Activated CD8-positive, alpha-beta T cell treated with anti-CD3 and anti-CD28 coated beads for 36 hours (primary cell): ENCODE results near the gene KIZ. TPM values are rescaled to one million over a fixed set of nuclear protein-coding genes. Genes with fewer than 3 reads are reported as not detected.

Experiments
- ATAC-seq: fragments of 200-7000 bp; cut with Tn5 transposase; one replicate; pipeline ENCODE4 v1.10.0; 2021; ENCODE audit warnings: mild to moderate bottlenecking, moderate library complexity
- CTCF ChIA-PET: fragments of 350-600 bp; sonication (Branson Sonifier 250); formaldehyde crosslinking; loops from one replicate; lab custom pipeline; 2021; ENCODE audit warnings: antibody characterized with exemption; lab: Charles Lee
- POLR2A ChIA-PET: fragments of 350-600 bp; sonication (Branson Sonifier 250); formaldehyde crosslinking; loops from one replicate; lab custom pipeline; 2021; ENCODE audit warnings: antibody characterized with exemption; lab: Charles Lee
- DNase-seq: peaks from one replicate; pipeline ENCODE4 v3.0.0-alpha.2; 2020
- H3K27ac Mint-ChIP-seq: one replicate; pipeline ENCODE4 v1.8.0; 2021; ENCODE audit warnings: mild to moderate bottlenecking, mixed read lengths
- H3K27me3 Mint-ChIP-seq: one replicate; pipeline ENCODE4 v1.8.0; 2021; ENCODE audit warnings: mixed read lengths
- H3K36me3 Mint-ChIP-seq: one replicate; pipeline ENCODE4 v1.8.0; 2021; ENCODE audit warnings: low read depth, mixed read lengths
- H3K4me1 Mint-ChIP-seq: one replicate; pipeline ENCODE4 v1.8.0; 2021; ENCODE audit warnings: low read depth, mixed read lengths
- H3K4me3 Mint-ChIP-seq: one replicate; pipeline ENCODE4 v1.8.0; 2021; ENCODE audit warnings: mild to moderate bottlenecking, moderate library complexity, mixed read lengths
- H3K9me3 Mint-ChIP-seq: one replicate; pipeline ENCODE4 v1.8.0; 2021; ENCODE audit warnings: mixed read lengths
- intact Hi-C: fragments of 100-400 bp; cut with micrococcal nuclease; formaldehyde crosslinking; loops from one replicate; pipeline ENCODE4 v1.10.0; 2022
- total RNA-seq, 2 experiments: library from RNA; stranded (reverse); gene quantifications; one replicate each; pipeline ENCODE4 v1.2.3, GENCODE V29; 2021
- TF ChIP-seq, protein P1 (sequence below): fragments of 200-600 bp; IDR thresholded peaks from one replicate; pipeline ENCODE4 v1.8.0; 2022; ENCODE audit warnings: antibody characterized with exemption, mild to moderate bottlenecking

The KIZ gene
- total RNA-seq, 2 experiments from 2014 or later = 13.1 to 13.2 TPM

DNA sequence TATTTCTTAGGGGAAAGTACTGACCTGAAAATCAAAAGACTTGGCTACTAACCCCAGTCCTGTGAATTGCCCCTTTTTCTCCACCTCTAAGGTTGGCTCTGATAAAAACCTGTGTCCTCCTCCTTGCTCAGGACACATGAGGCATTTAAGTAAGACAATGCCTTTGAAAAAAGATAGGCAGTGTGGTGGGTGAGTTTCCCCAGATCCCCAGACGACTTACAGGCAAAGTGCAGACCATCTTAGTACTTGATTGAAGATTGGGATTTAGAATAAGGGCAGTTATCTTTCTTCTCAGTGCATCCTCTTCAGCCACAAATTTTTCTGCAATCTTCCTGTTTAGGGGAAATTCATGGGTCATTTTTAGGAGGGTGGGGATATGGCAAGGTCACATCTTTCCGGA lies 87.8 kb downstream of the KIZ start:
- H3K9me3 Mint-ChIP-seq = no peaks in the 10 kb centered on the region
- POLR2A ChIA-PET = no interaction called here
- TF ChIP-seq, protein P1, sequence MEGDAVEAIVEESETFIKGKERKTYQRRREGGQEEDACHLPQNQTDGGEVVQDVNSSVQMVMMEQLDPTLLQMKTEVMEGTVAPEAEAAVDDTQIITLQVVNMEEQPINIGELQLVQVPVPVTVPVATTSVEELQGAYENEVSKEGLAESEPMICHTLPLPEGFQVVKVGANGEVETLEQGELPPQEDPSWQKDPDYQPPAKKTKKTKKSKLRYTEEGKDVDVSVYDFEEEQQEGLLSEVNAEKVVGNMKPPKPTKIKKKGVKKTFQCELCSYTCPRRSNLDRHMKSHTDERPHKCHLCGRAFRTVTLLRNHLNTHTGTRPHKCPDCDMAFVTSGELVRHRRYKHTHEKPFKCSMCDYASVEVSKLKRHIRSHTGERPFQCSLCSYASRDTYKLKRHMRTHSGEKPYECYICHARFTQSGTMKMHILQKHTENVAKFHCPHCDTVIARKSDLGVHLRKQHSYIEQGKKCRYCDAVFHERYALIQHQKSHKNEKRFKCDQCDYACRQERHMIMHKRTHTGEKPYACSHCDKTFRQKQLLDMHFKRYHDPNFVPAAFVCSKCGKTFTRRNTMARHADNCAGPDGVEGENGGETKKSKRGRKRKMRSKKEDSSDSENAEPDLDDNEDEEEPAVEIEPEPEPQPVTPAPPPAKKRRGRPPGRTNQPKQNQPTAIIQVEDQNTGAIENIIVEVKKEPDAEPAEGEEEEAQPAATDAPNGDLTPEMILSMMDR = no peak

DNA sequence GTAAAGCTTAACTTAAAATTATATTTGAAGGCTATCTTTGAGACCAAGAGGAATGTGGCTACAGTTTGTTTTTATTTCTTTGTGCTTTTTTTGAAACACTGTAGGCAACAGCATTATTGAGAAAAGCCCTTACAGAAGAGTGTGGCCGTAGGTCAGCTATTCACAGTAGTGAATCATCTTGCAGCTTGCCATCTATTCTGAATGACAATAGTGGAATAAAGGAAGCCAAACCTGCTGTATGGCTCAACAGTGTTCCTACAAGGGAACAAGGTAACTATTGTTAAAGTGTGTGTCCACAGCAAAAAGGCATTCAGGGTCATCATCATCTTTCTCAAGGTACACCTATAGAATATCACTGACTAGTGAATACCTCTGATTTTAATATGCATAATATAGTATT lies 88.5 kb downstream of the KIZ start:
- POLR2A ChIA-PET = no interaction called here
- Mint-ChIP-seq H3K4me3 (no peak overlapping the region), H3K36me3 (no peaks in the 10 kb centered on the region), H3K4me1 (no peaks in the 10 kb centered on the region), H3K27ac (no peak overlapping the region), H3K27me3 (no peaks in the 10 kb centered on the region), H3K9me3 (no peaks in the 10 kb centered on the region)
- TF ChIP-seq, protein P1 = no peak
- CTCF ChIA-PET = interaction anchor here (0.6 kb wide), 1 partner anchor 21 kb away, joined by 3 read pairs; no protein-coding TSS in a partner anchor
- no peak for ATAC-seq
- no peak for DNase-seq
- intact Hi-C loops = no loop called here

More for the DNA sequence above, 87.8 kb downstream of the KIZ start:
- no peak for DNase-seq
- ATAC-seq = no peak
- no peak overlapping the region for H3K4me3 Mint-ChIP-seq
- H3K27me3 Mint-ChIP-seq = no peaks in the 10 kb centered on the region
- H3K4me1 Mint-ChIP-seq = no peaks in the 10 kb centered on the region
- CTCF ChIA-PET = interaction anchor here (0.6 kb wide), 2 partner anchors 22 to 32 kb away, joined by 3 read pairs; no protein-coding TSS in a partner anchor
- H3K36me3 Mint-ChIP-seq = no peaks in the 10 kb centered on the region
- intact Hi-C loops = no loop called here
- H3K27ac Mint-ChIP-seq = no peak overlapping the region

DNA sequence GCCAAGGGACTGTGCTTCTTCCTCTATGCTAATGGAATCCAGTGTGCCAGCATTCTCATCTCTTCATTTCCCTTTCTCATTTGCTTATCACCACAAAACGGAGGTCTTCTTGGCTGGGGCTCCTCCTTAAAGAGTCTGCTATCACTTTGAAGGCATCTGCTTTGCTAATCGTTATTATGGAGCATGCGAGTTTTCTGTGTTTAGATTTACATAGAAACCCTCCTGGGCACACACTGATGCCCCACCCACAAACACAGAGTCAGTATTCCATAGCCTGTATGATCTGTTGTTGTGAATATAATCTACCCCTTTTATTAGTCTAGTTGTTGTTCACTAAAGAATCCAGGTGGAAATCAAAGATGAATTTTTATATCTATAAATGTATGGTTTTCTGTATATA lies 93.8 kb downstream of the KIZ start:
- Mint-ChIP-seq H3K27me3 (no peaks in the 10 kb centered on the region), H3K4me3 (no peak overlapping the region), H3K4me1 (no peaks in the 10 kb centered on the region), H3K9me3 (no peaks in the 10 kb centered on the region), H3K27ac (no peak overlapping the region), H3K36me3 (no peaks in the 10 kb centered on the region)
- DNase-seq = no peak
- intact Hi-C loops = no loop called here
- TF ChIP-seq, protein P1 = no peak
- ChIA-PET CTCF (interaction anchor here (2.6 kb wide), 1 partner anchor 16 kb away, joined by 18 read pairs; no protein-coding TSS in a partner anchor), POLR2A (no interaction called here)
- ATAC-seq = no peak

DNA sequence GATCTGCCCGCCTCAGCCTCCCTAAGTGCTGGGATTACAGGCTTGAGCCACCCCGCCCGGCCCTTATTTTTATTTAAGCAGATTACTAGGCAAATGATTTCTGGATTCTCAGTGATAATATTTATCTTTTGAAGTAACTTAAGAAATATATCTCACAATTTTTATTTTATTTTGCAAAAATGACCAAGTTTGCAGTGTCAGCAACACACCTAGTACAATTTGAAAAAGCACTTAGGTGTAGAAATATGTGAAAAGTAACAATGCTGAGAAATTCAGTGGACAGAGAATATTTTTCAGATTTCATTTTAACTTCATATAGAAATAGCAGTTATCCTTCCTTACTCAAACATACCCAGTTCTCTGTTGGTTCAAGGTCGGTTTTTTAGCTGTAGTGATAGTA lies 98.3 kb downstream of the KIZ start:
- intact Hi-C loops = no loop called here
- no peak overlapping the region for H3K4me3 Mint-ChIP-seq
- DNase-seq = no peak
- ATAC-seq = no peak
- H3K4me1 Mint-ChIP-seq = no peaks in the 10 kb centered on the region
- H3K36me3 Mint-ChIP-seq = no peaks in the 10 kb centered on the region
- no peaks in the 10 kb centered on the region for H3K9me3 Mint-ChIP-seq
- TF ChIP-seq, protein P1 = no peak
- ChIA-PET CTCF (interaction anchor here (6.0 kb wide), 1 partner anchor 11 kb away, joined by 33 read pairs; no protein-coding TSS in a partner anchor), POLR2A (no interaction called here)
- H3K27me3 Mint-ChIP-seq = no peaks in the 10 kb centered on the region
- H3K27ac Mint-ChIP-seq = no peak overlapping the region

DNA sequence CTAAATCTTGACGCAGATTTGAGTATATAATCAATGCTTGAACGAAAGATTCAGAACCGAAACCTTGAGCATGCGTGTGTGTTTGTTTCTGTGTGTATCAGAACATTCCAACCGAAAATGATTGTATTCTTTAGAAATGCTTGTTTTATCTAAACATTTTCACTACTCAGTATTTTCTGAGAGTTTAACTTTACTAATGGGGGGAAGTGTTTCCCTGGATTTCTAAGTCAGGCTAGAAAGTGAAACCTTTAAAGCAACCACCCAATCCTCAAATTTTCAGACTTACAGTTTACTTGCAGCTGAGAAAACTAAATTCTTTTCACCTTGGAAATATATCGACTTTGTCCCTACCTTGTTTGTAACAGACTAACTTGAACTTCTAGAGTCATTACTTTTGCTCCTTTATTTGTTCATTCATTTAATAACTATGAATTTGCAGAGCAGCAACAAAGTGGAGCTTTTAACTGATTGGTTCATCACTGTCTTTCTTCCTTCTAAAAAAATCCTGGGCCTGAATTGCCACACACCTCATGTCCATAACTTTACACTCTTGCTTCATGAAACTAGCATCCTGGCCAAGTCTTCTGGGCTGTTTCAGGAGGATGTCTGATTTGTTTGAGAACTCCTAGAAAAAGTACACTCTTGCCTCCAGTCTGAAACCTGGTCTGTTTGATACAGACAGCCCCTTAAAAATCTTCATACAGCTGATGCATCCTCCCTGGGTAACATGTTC lies 99.5 kb downstream of the KIZ start:
- intact Hi-C loops = no loop called here
- Mint-ChIP-seq H3K27me3 (no peaks in the 10 kb centered on the region), H3K27ac (no peak overlapping the region), H3K4me3 (no peak overlapping the region), H3K4me1 (no peaks in the 10 kb centered on the region), H3K36me3 (no peaks in the 10 kb centered on the region), H3K9me3 (no peaks in the 10 kb centered on the region)
- TF ChIP-seq, protein P1 = no peak
- ChIA-PET POLR2A (no interaction called here), CTCF (interaction anchor here (0.7 to 6.0 kb wide), 3 partner anchors 10 to 346 kb away, joined by 3 to 33 read pairs (median 3); no protein-coding TSS in a partner anchor)
- ATAC-seq (no peak), DNase-seq (no peak)
